GM18951 (cell line): ENCODE measurements around the gene RNF8.
"Not testable (repeated sequence)": the region's sequence is repeated elsewhere in the genome, so short reads cannot be mapped to it uniquely, and the experiment has no call there.

ENCODE experiments used
- POLR2A ChIP-seq: IDR thresholded peaks from 4 replicates; pipeline ENCODE4 v1.6.1; 2011; ENCODE audit warnings: mild to moderate bottlenecking; ENCODE audit not compliant: insufficient read length, insufficient read depth; ENCODE audit errors: extremely low read depth
- in situ Hi-C: fragments of 300-500 bp; cut with MboI; formaldehyde crosslinking; loops from one replicate; pipeline ENCODE4 v1.12.0; 2022; ENCODE audit warnings: low sequenced_read_pairs, mixed read lengths, inconsistent platforms; ENCODE audit not compliant: unreplicated experiment

Gene RNF8

DNA sequence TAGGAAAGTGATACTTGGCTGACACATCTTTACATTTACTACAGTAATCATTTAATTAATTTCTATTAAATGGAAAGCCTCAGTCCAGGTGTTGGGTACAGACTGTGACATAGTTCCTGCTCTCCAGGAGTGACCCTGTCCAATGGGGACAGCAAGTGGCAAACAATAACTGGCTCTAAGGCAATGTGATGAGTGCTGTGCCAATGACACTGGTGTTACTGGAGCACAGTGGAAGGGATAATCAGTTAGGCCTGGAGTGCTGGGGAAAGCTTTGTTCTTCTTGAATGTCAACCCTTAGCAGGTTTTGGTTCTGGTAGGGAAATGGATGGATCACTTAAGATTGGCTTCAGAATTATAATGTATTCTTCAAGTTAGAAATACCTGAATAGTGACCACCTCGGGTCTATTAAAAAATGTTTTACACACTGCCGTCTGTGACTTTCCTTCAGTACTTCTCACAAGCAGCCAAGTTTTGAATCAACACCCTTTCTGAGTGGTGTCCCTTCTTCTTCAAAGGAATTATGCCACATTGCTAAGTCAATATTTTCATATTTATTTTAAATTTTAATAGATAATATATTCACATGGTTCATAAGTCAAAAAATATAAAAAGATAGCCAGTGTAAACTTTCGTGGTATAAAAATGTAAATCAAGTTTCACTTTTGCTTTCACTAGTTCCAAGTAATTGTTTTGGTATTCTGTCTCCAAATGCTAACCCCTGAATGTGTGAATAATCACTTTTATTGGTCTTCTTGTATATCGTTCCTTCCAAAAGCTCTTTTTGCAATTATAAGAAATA lies 88.8 kb downstream of the RNF8 start:
- TF ChIP-seq POLR2A: no peak
- in situ Hi-C loops: no loop called here

DNA sequence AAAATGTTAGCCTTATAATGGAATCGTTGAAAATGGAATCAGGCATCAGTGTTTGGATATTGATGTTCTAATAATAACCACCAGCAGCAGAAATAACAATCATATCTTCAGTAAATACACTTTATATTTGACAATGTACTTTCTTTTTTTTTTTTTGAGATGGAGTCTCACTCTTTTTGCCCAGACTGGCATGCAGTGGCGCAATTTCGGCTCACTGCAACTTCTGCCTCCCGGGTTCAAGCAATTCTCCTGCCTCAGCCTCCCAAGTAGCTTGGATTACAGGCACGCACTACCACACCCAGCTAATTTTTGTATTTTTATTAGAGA lies 89.4 kb downstream of the RNF8 start:
- in situ Hi-C loops: not testable (repeated sequence)
